DOHH2 (cell line): ENCODE measurements around the gene IL22RA2.

Source experiments
- CTCF ChIP-seq: fragments of 200-600 bp; sonication (generic); IDR thresholded peaks from one replicate; pipeline ENCODE4 v1.5.1; 2014; ENCODE audit warnings: antibody characterized with exemption, mild to moderate bottlenecking, low read depth, low read length; ENCODE audit not compliant: poor library complexity, severe bottlenecking
- EZH2phosphoT487 ChIP-seq: fragments of 200-600 bp; sonication (generic); IDR thresholded peaks from 2 replicates; pipeline ENCODE4 v1.6.1; 2017; ENCODE audit warnings: borderline replicate concordance, mild to moderate bottlenecking, antibody characterized with exemption, low read length, moderate library complexity, mixed read lengths

DNA sequence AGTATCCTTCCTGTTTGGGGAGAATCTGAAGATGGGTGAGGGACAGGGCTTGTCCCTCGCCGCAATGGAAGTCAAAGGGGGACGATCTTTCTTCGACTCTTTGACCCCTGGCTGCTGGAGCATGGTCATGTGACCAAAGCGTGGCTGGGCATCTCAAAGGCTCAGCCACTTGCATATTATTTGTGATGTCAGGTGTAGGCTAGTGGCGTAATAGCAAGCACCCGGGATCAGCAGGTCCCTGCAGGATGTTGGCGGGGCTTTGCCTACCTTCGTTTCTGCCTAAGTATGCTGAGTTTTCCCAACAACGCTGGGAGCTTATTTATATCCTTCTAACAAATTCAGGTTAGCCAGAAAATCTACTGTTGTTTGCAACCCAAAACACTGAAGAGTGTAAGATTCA lies 78.4 kb downstream of the IL22RA2 start:
- TF ChIP-seq CTCF, result no peak
- no peak for TF ChIP-seq EZH2phosphoT487
